ENCODE measurements around the gene RAB1B.

Gene RAB1B

DNA sequence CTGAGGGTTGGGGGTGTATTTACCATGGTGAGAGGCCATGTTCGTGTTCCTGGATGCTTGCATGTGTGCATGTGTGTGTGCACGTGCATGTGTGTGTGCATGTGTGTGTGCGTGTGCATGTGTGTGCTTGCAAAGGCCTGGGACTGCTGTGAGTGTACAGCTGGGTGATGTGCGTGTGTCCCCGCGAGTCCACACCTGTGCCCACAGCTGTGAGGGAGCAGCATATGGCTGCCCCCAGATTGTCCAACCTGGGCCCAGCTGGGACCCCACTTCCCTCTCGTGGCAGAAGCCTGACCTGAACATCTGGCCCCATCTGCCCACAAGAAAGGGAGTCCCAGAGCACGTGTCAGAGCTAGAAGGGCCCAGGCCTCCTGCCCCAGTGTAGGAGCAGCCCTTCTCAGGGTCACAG lies 56.8 kb downstream of the RAB1B start:
- H3K9me3 ChIP-seq (replicated peaks in 1 of 2; ENCODE audit: control insufficient read depth in 2 of 2, insufficient read depth in 1 of 2, low read depth in 1 of 2, low read length in 2 of 2): no peaks in the 10 kb centered on the region
- H3K18ac ChIP-seq (ENCODE audit: low read length): peak overlapping the region; percentile 55
- H3K23ac ChIP-seq (ENCODE audit: low read depth, low read length, poor library complexity): peak overlapping the region; percentile 39
- no peaks in the 10 kb centered on the region for H3K27me3 ChIP-seq (ENCODE audit: control insufficient read depth in 3 of 3, insufficient read depth in 3 of 3, low read depth in 1 of 3, low read length in 3 of 3)
- WGBS, 2 donors (ENCODE audit: extremely low coverage in 2 of 2, insufficient read length in 2 of 2, insufficient replicate concordance in 1 of 2): no CpG with 5 or more reads among the region's 8 CpGs
- H3K4me2 ChIP-seq (ENCODE audit: insufficient read depth, low read length, poor library complexity, severe bottlenecking): no peak overlapping the region
- no peak overlapping the region for H2BK5ac ChIP-seq (ENCODE audit: low read length)
- H4K8ac ChIP-seq (ENCODE audit: low read depth, low read length): no peak overlapping the region
- H3K79me1 ChIP-seq (ENCODE audit: low read depth, low read length): no peaks in the 10 kb centered on the region
- no peak overlapping the region for H3K4ac ChIP-seq (ENCODE audit: low read length)
- peak overlapping the region in 1 of 2 donors; percentile 36 for H3K4me3 ChIP-seq (ENCODE audit: low read length in 2 of 2)
- no peak overlapping the region for H4K91ac ChIP-seq (ENCODE audit: low read depth, low read length, poor library complexity)
- peak overlapping the region; percentile 1 for H2AK5ac ChIP-seq (ENCODE audit: low read depth, low read length)
- H3K4me1 ChIP-seq (ENCODE audit: control insufficient read depth in 2 of 2, insufficient read depth in 1 of 2, low read depth in 1 of 2, low read length in 2 of 2): peaks cover 26 to 44% of the 10 kb centered on the region in 2 donors
- no peak overlapping the region for H2BK120ac ChIP-seq (ENCODE audit: low read depth, low read length)
- peak overlapping the region; percentile 81 for H2BK15ac ChIP-seq (ENCODE audit: low read length)
- peak overlapping the region; percentile 71 for H2AFZ ChIP-seq (ENCODE audit: low read length)
- H3K9ac ChIP-seq (ENCODE audit: low read depth, low read length, poor library complexity): no peak overlapping the region
- H3K14ac ChIP-seq (ENCODE audit: low read length): no peak overlapping the region
- H3K27ac ChIP-seq (replicated peaks; ENCODE audit: low read length): no peak overlapping the region
- H3K36me3 ChIP-seq (replicated peaks in 1 of 2; ENCODE audit: control insufficient read depth in 2 of 2, insufficient read depth in 2 of 2, low read length in 2 of 2): no peaks in the 10 kb centered on the region
- H2BK12ac ChIP-seq (ENCODE audit: low read length): peak overlapping the region; percentile 27
- no peak for DNase-seq (ENCODE audit: low spot score)

DNA sequence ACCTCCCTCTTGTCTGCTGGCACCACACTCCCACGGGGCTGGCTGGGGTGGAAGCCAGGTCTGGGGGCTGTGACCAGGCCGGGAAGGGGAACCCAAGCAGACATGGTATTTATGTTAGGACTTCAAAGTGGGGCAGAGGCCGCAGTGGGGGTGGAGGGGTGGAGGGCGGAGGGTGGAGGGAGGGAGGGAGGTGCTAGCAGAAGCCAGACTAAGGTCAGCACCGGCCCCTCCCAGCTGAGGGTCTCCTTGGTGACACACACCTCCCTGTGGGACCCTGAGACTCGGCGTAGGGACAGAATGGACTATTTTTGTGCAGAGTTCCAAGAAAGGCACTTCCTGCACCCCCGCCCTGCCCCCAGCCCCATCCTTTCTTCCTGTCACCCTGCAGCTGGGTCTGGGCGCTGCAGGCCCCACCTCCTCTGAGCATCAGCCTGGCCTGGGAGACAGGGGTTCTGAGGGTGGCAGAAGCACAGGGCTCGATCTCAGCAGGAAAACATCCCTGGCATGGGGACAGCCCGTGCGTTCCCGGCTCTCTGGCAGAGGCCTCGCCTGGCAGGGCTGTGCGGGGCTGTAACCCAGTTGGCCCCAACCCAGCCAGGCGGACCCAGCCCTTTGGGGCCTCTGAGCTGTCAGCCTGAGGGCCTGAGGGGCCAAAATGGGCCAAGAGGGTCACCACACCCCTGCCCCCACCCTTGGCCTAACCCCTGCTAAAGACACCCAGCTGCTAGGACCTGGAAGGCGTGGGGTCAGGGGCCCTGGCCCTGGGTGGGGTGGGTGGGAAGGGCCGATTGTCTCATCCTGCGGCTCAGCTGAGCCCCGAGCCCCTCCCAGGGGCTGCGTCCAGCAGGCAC lies 58.0 kb downstream of the RAB1B start:
- Histone ChIP-seq H3K79me1 (ENCODE audit: low read depth, low read length) (no peaks in the 10 kb centered on the region), H3K36me3 (replicated peaks in 1 of 2; ENCODE audit: control insufficient read depth in 2 of 2, insufficient read depth in 2 of 2, low read length in 2 of 2) (no peaks in the 10 kb centered on the region), H3K18ac (ENCODE audit: low read length) (peak overlapping the region; percentile 91), H4K91ac (ENCODE audit: low read depth, low read length, poor library complexity) (peak overlapping the region; percentile 19), H3K4me3 (ENCODE audit: low read length in 2 of 2) (no peak overlapping the region), H3K23ac (ENCODE audit: low read depth, low read length, poor library complexity) (no peak overlapping the region), H2BK5ac (ENCODE audit: low read length) (peak overlapping the region; percentile 45), H3K4me2 (ENCODE audit: insufficient read depth, low read length, poor library complexity, severe bottlenecking) (no peak overlapping the region), H2BK15ac (ENCODE audit: low read length) (peak overlapping the region; percentile 81), H2BK120ac (ENCODE audit: low read depth, low read length) (no peak overlapping the region), H2AK5ac (ENCODE audit: low read depth, low read length) (peak overlapping the region; percentile 91), H4K8ac (ENCODE audit: low read depth, low read length) (no peak overlapping the region), H3K9ac (ENCODE audit: low read depth, low read length, poor library complexity) (peak overlapping the region; percentile 24), H3K27me3 (ENCODE audit: control insufficient read depth in 3 of 3, insufficient read depth in 3 of 3, low read depth in 1 of 3, low read length in 3 of 3) (no peaks in the 10 kb centered on the region), H3K4me1 (ENCODE audit: control insufficient read depth in 2 of 2, insufficient read depth in 1 of 2, low read depth in 1 of 2, low read length in 2 of 2) (peaks cover 26 to 44% of the 10 kb centered on the region in 2 donors), H3K9me3 (replicated peaks in 1 of 2; ENCODE audit: control insufficient read depth in 2 of 2, insufficient read depth in 1 of 2, low read depth in 1 of 2, low read length in 2 of 2) (no peaks in the 10 kb centered on the region), H3K4ac (ENCODE audit: low read length) (no peak overlapping the region), H3K27ac (replicated peaks; ENCODE audit: low read length) (no peak overlapping the region), H2AFZ (ENCODE audit: low read length) (peak overlapping the region; percentile 77), H2BK12ac (ENCODE audit: low read length) (peak overlapping the region; percentile 24), H3K14ac (ENCODE audit: low read length) (no peak overlapping the region)
- no peak for DNase-seq (ENCODE audit: low spot score)
- no CpG with 5 or more reads among the region's 21 CpGs for WGBS, 2 donors (ENCODE audit: extremely low coverage in 2 of 2, insufficient read length in 2 of 2, insufficient replicate concordance in 1 of 2)

Measured in neuronal stem cell (in vitro differentiated cells).